C4-2B (cell line): ENCODE results near the gene FBXO8.
"Not testable (repeated sequence)": the region's sequence is repeated elsewhere in the genome, so short reads cannot be mapped to it uniquely, and the experiment has no call there.

Experiments
- H3K27ac ChIP-seq: fragments of 450-650 bp; 2 replicates; pipeline ENCODE4 v1.5.1; 2017
- CTCF ChIP-seq: fragments of 450-650 bp; conservative IDR thresholded peaks from 2 replicates; pipeline ENCODE4 v1.5.1; 2017; ENCODE audit warnings: mild to moderate bottlenecking
- ZFX ChIP-seq: fragments of 450-650 bp; IDR thresholded peaks from 2 replicates; pipeline ENCODE4 v1.6.1; 2017

The FBXO8 gene

DNA sequence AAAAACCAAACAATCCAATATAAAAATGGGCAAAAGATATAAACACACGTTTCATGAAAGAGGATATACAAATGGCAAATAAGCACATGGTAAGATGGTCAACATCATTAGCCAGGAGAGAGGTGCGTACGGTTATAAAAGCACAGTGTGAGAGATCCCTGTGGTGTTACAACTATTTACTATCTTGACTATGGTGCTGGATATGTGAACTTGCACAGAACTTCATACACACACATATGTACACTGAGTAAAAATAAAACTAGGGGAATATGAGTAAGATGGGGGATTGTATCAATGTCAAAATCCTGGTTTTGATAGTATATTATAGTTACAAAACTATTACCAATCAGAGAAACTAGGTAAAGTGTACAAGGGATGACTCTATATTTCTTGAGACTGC is 8.4 kb downstream of the FBXO8 start:
- no peak for TF ChIP-seq ZFX
- TF ChIP-seq CTCF = no peak
- H3K27ac ChIP-seq = no peak overlapping the region

DNA sequence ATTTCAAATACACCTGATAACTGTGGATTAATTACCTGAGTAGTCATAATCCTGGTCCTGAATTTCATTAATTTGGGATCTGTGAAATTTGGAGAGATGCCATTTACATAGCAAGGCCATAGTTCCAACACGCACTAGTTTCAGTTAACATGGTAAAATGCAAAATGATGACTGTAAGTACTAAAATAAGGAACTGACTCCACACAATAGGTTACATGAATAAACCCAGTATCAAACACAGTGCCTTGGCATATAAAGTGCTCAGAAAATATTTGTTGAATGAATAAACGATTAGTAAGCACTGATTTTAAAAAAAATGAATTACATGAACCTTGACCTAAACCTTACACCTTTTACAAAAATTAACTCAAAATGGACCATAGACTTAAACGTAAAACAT is 9.0 kb downstream of the FBXO8 start:
- TF ChIP-seq CTCF (no peak), ZFX (no peak)
- H3K27ac ChIP-seq = no peak overlapping the region

GRCh38 chr4:174273930-174274329 is 9.5 kb downstream of the FBXO8 start:
- no peak for TF ChIP-seq ZFX
- no peak for TF ChIP-seq CTCF
- H3K27ac ChIP-seq = no peak overlapping the region

- TF ChIP-seq ZFX (no peak), CTCF (no peak)
These were observed 17.1 kb downstream of the FBXO8 start for GRCh38 chr4:174266416-174266815.

GRCh38 chr4:174265916-174266315 is 17.6 kb downstream of the FBXO8 start:
- H3K27ac ChIP-seq = no peak overlapping the region
- TF ChIP-seq CTCF = no peak
- TF ChIP-seq ZFX = no peak

More at GRCh38 chr4:174266416-174266815, 17.1 kb downstream of the FBXO8 start:
- no peak overlapping the region for H3K27ac ChIP-seq

DNA sequence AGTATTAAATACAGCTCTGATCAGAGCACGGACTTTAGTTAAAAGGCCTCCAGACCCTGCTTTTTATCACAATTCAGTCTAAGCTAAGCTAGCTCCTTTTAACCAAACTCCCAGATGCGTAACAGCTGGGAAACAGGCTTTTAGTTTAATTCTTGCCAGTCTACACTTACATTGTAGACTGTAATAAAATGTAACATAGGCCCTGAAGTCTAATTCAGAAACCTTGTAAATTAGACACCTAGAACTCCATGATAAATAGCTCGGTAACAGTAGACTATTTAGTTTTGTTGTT is 20.1 kb downstream of the FBXO8 start:
- TF ChIP-seq ZFX = no peak
- TF ChIP-seq CTCF = no peak
- no peak overlapping the region for H3K27ac ChIP-seq

DNA sequence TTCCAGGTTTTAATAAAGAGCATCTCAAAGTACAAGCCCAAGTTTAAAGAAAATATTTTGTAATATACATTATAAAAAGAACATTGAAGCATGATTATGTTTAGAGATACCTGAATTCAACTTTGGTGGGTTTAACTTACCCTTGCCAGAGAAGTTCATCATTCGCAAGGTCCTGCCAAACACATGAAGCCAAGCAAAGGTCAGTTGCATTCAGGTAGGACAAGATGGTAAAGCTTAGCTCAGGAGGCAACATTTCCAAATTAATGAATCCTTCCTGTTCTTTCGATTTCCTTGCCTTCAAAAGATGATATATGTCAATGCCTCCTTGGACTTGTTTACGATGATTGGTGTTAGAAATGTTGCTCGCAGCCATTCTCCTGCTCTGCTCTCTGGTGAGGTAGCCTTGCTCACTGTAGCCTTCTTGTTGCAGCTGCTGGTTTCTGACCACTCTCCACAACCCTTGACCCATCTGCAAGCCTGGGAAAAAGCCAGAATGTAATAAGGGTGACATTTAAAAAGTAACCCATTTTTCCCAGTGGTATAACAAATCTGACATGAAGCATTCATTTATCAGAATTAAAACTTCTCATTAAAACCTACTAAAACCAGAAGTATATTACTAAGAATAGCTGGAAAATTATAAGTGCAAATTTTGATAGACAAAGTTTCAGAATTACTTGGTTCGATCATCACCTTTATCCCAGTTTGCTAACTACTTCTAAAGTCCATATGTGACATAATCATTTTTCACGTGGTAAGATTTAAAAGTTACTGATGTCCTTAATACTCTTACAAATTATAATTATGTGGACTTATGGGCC is 20.6 kb downstream of the FBXO8 start:
- H3K27ac ChIP-seq = no peak overlapping the region

GRCh38 chr4:174261432-174261831 is 22.0 kb downstream of the FBXO8 start:
- not testable (repeated sequence) for H3K27ac ChIP-seq

More for the DNA sequence above, 20.6 kb downstream of the FBXO8 start:
- TF ChIP-seq ZFX (no peak), CTCF (no peak)
